ENCODE results near the gene OLFM4.

OLFM4 gene

DNA sequence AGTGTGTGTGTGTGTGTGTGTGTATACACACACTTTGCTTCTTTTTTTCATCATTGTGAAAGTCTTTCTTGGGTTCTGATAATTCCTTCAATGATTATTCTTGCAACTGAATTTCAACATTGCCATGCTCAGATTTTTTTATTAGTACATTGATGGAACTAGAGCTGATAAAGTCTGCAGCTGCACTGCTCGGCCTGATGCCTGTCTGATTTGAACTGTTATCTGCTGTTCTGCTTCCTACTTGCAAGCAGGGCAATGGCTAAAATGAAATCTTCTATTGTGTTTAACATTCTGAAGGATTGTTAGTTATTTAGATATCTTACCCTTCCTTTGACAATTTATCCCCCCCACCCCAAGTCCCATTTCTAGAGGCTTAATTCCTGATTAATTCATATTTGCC, 61.3 kb downstream of the OLFM4 start:
- no peak overlapping the region for H3K4me2 ChIP-seq
- no peak for TF ChIP-seq Cebpa-rat (IDR thresholded peaks at IDR 0.05)
- H4K20me1 ChIP-seq: no peaks in the 10 kb centered on the region
- H3K9me3 ChIP-seq: no peaks in the 10 kb centered on the region
- H3K4me3 ChIP-seq: no peak overlapping the region
- H3K4me1 ChIP-seq: no peaks in the 10 kb centered on the region
- no peak overlapping the region for H3K9ac ChIP-seq
- no peak overlapping the region for H3K27ac ChIP-seq
- H3K27me3 ChIP-seq: no peaks in the 10 kb centered on the region
- H3K36me3 ChIP-seq: no peaks in the 10 kb centered on the region

DNA sequence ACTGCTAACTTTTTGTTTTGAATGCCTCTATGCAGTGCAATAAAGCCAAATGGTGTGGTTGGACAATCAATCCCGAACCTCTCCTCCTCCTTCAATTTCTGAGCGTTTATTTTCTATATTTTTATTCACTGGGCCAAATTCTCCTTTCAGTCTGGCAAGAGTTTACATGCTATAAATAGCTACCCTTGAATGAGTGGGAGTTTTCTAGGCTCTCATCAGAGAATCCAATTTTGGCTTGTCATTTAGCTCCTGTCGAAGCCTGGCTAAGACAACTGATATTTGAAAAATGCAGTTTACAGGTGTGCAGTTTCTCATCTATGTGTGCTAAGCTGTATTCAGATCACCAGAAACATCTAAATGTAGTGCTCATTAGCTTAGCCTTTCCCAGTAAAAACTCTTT, 61.8 kb downstream of the OLFM4 start:
- H3K9ac ChIP-seq: no peak overlapping the region
- H3K4me2 ChIP-seq: no peak overlapping the region
- H3K27me3 ChIP-seq: no peaks in the 10 kb centered on the region
- H3K4me1 ChIP-seq: no peaks in the 10 kb centered on the region
- no peaks in the 10 kb centered on the region for H3K9me3 ChIP-seq
- no peak overlapping the region for H3K4me3 ChIP-seq
- H3K27ac ChIP-seq: no peak overlapping the region
- no peaks in the 10 kb centered on the region for H3K36me3 ChIP-seq
- no peak for TF ChIP-seq Cebpa-rat (IDR thresholded peaks at IDR 0.05)
- no peaks in the 10 kb centered on the region for H4K20me1 ChIP-seq

DNA sequence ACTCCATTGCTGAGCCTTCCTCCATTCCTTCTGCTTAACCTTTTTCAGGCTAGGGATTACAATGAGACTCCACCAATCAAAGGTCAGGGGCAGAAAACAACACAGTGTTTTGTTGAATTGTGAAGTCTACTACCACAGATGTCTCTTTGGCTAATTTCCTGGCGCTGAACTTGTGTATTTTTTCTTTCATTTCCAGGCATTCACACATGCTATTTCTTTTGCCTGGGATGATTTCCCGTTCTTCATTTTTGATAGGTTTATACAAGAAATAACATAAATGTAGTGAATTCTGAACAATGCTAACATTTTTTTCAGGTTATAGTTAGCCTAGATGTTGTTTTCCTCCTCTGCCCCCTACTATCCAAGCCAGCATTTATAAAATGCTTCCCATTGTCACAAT, 64.3 kb downstream of the OLFM4 start:
- TF ChIP-seq Cebpa-rat (IDR thresholded peaks at IDR 0.05): no peak
- Histone ChIP-seq H3K4me2 (no peak overlapping the region), H3K9ac (no peak overlapping the region), H3K36me3 (no peaks in the 10 kb centered on the region), H3K27ac (no peak overlapping the region), H3K4me3 (no peak overlapping the region), H3K9me3 (no peaks in the 10 kb centered on the region), H4K20me1 (no peaks in the 10 kb centered on the region), H3K27me3 (no peaks in the 10 kb centered on the region), H3K4me1 (no peaks in the 10 kb centered on the region)

DNA sequence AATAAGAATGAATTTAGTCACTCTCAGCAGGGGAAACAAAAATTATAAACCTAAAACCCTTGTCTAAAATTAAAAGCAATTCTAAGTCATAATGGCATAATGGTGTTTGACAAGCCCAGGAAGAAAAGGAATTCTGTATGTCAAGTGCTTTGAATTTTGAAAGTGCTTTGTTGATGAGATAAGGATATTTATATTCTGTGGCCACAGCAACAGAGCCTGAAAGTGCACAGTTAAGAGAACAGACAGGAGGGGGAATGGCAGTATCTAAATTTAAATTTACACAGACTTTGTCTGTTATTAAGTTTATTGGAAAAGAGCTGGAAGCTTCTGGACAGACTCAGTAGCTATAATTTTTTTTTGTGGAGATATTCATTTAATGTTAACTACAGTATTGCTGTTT, 69.8 kb downstream of the OLFM4 start:
- Histone ChIP-seq H4K20me1 (no peaks in the 10 kb centered on the region), H3K4me3 (no peak overlapping the region), H3K27ac (no peak overlapping the region), H3K27me3 (no peaks in the 10 kb centered on the region), H3K9ac (no peak overlapping the region), H3K4me1 (no peaks in the 10 kb centered on the region), H3K36me3 (no peaks in the 10 kb centered on the region), H3K9me3 (no peaks in the 10 kb centered on the region), H3K4me2 (no peak overlapping the region)
- TF ChIP-seq Cebpa-rat (IDR thresholded peaks at IDR 0.05): no peak

DNA sequence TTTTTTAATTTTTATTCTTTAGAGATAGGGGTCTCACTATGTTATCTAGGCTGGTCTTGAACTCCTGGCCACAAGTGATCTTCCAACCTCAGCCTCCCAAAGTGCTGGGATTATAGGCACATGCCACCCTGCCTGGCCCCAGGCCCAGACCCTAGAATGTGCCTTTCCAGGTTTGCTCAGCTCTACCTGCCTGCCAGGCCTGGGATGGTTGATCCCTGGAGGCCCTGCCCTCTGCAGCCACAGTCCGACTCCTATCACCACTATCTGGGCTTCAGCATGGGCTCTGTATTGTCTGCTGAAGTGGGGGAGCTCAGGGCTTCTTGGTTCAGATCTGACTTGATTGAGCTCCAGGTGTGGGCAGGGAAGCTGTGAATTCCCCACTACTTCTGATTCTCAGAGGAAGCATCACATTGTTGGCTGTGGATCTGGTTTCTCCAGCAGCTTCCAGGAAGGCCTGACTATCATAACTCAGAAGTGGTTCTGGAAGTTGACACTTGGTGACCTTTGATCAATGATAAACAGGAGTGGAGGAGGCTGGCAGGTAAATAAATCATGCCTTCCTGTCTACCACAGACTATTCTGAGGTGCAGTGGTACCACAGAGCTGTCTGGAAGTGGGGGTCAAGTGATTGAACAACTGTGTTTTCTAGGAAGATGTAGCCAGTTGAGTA, 71.9 kb downstream of the OLFM4 start:
- Histone ChIP-seq H3K36me3 (no peaks in the 10 kb centered on the region), H3K4me3 (no peak overlapping the region), H3K4me1 (no peaks in the 10 kb centered on the region), H3K4me2 (no peak overlapping the region), H3K27ac (no peak overlapping the region), H4K20me1 (no peaks in the 10 kb centered on the region), H3K27me3 (no peaks in the 10 kb centered on the region), H3K9ac (no peak overlapping the region), H3K9me3 (no peaks in the 10 kb centered on the region)
- no peak for TF ChIP-seq Cebpa-rat (IDR thresholded peaks at IDR 0.05)
